ENCODE data around the gene PLEKHB1. TPM values are rescaled to one million over a fixed set of nuclear protein-coding genes. Genes with fewer than 3 reads are reported as not detected.
"Not testable (repeated sequence)": the region's sequence is repeated elsewhere in the genome, so short reads cannot be mapped to it uniquely, and the experiment has no call there.

PLEKHB1 gene
- total RNA-seq, 3 donors from 2014 or later, result 3.1 to 3.7 (median 3.4) TPM

- no peaks in the 10 kb centered on the region for H3K27me3 Mint-ChIP-seq (ENCODE audit: low read depth)
- no peaks in the 10 kb centered on the region for H3K9me3 Mint-ChIP-seq
- H3K36me3 Mint-ChIP-seq (ENCODE audit: insufficient read depth), result peaks cover 9% of the 10 kb centered on the region
- H3K4me1 Mint-ChIP-seq (ENCODE audit: low read depth), result peaks cover 4% of the 10 kb centered on the region
- DNase-seq, result no peak
- no peak overlapping the region for H3K4me3 Mint-ChIP-seq
- ATAC-seq, result no peak
These were observed 7.6 kb downstream of the PLEKHB1 start for GRCh38 chr11:73653996-73654395.

GRCh38 chr11:73654482-73655021 is 8.2 kb downstream of the PLEKHB1 start:
- Mint-ChIP-seq H3K4me3 (no peak overlapping the region), H3K27me3 (ENCODE audit: low read depth) (no peaks in the 10 kb centered on the region), H3K36me3 (ENCODE audit: insufficient read depth) (peaks cover 9% of the 10 kb centered on the region), H3K4me1 (ENCODE audit: low read depth) (no peaks in the 10 kb centered on the region), H3K9me3 (no peaks in the 10 kb centered on the region)
- no peak for DNase-seq
- ATAC-seq, result no peak

DNA sequence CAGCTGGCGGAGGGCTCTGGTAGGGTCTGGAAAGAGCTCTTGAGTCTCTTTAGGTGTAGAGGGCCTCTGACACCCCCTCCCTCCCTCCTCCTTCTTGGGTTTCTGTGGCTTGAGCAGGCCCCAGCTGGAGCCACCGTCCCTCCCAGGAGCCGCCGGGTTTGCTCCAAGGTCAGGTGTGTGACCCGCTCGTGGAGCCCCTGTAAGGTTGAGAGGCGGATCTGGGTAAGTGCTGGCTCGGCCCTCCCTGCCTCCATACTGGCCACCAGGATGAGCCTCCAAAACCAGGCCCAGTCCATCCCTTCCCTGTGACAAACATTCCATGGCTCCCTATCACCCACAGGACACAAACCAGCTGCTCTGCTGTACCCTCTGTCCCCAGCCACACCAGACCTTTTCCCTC is 9.3 kb downstream of the PLEKHB1 start:
- H3K36me3 Mint-ChIP-seq (ENCODE audit: insufficient read depth), result peaks cover 9% of the 10 kb centered on the region
- H3K27me3 Mint-ChIP-seq (ENCODE audit: low read depth), result no peaks in the 10 kb centered on the region
- H3K9me3 Mint-ChIP-seq, result no peaks in the 10 kb centered on the region
- no peak for DNase-seq
- no peak overlapping the region for H3K4me3 Mint-ChIP-seq
- peaks cover under 1% of the 10 kb centered on the region for H3K4me1 Mint-ChIP-seq (ENCODE audit: low read depth)
- no peak for ATAC-seq

- Mint-ChIP-seq H3K4me1 (ENCODE audit: low read depth) (peaks cover 6% of the 10 kb centered on the region), H3K27me3 (ENCODE audit: low read depth) (no peaks in the 10 kb centered on the region), H3K4me3 (no peak overlapping the region), H3K9me3 (no peaks in the 10 kb centered on the region), H3K36me3 (ENCODE audit: insufficient read depth) (peaks cover 9% of the 10 kb centered on the region)
- DNase-seq, result no peak
- no peak for ATAC-seq
These were observed 10.6 kb downstream of the PLEKHB1 start for GRCh38 chr11:73656985-73657384.

- no peak for ATAC-seq
- Mint-ChIP-seq H3K9me3 (no peaks in the 10 kb centered on the region), H3K27me3 (ENCODE audit: low read depth) (no peaks in the 10 kb centered on the region), H3K4me3 (no peak overlapping the region), H3K36me3 (ENCODE audit: insufficient read depth) (no peaks in the 10 kb centered on the region), H3K4me1 (ENCODE audit: low read depth) (peaks cover 14% of the 10 kb centered on the region)
- no peak for DNase-seq
These were observed 13.6 kb downstream of the PLEKHB1 start for GRCh38 chr11:73659961-73660360.

GRCh38 chr11:73660497-73661034 is 14.2 kb downstream of the PLEKHB1 start:
- H3K9me3 Mint-ChIP-seq, result no peaks in the 10 kb centered on the region
- H3K27me3 Mint-ChIP-seq (ENCODE audit: low read depth), result no peaks in the 10 kb centered on the region
- H3K4me1 Mint-ChIP-seq (ENCODE audit: low read depth), result peaks cover 14% of the 10 kb centered on the region

GRCh38 chr11:73661035-73661628 is 14.8 kb downstream of the PLEKHB1 start:
- peak; percentile 96 to 97 for ATAC-seq
- no peaks in the 10 kb centered on the region for H3K27me3 Mint-ChIP-seq (ENCODE audit: low read depth)
- peak overlapping the region; percentile 37 for H3K4me3 Mint-ChIP-seq
- no peaks in the 10 kb centered on the region for H3K36me3 Mint-ChIP-seq (ENCODE audit: insufficient read depth)
- H3K4me1 Mint-ChIP-seq (ENCODE audit: low read depth), result peaks cover 14% of the 10 kb centered on the region
- peak; percentile 88 for DNase-seq
- no peaks in the 10 kb centered on the region for H3K9me3 Mint-ChIP-seq

More at GRCh38 chr11:73660497-73661034, 14.2 kb downstream of the PLEKHB1 start:
- Mint-ChIP-seq H3K4me3 (peak overlapping the region; percentile 37), H3K36me3 (ENCODE audit: insufficient read depth) (no peaks in the 10 kb centered on the region)
- ATAC-seq (peak; percentile 5 to 24), DNase-seq (no peak)

DNA sequence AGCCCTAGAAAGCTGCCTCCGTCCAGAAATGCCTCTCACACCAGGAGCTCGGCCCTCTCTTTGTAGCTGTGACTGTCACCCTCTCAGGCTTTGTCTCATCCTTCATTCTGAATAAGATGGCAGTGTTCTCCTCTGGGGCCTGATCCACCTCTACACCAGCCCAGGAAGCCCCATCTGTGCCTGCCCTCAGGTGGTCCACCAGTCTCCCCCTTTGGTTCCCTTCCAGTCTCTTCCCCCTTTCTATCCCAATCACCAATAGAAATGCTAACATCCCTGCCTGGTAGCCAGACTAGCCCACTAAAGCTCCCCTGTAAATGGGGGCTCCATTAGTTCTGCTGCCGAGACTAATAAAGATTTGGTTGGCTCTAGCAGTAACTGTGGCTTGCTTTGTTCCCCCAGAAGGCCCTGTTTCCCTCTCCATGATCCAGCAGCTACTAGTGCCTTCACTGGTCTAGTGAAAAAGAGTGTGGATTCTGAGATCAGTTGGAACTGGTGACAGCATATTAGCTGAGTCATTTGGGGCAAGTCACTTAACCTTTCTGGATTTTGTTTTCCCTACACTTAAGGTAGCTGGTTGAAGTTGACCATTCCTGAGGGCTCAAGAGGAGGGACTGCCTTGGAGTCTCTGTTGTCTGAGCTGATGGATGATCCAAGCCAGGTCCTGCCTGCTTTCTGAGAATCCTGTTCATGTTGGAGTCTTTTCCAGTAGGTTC is 16.2 kb downstream of the PLEKHB1 start:
- Mint-ChIP-seq H3K27me3 (ENCODE audit: low read depth) (no peaks in the 10 kb centered on the region), H3K4me1 (ENCODE audit: low read depth) (peaks cover 14% of the 10 kb centered on the region)
- ATAC-seq, result no peak

GRCh38 chr11:73663604-73664495 is 17.5 kb downstream of the PLEKHB1 start:
- ATAC-seq, result no peak
- Mint-ChIP-seq H3K9me3 (no peaks in the 10 kb centered on the region), H3K4me3 (no peak overlapping the region), H3K36me3 (ENCODE audit: insufficient read depth) (no peaks in the 10 kb centered on the region), H3K4me1 (ENCODE audit: low read depth) (peaks cover 14% of the 10 kb centered on the region), H3K27me3 (ENCODE audit: low read depth) (no peaks in the 10 kb centered on the region)
- DNase-seq, result no peak

More for the DNA sequence above, 16.2 kb downstream of the PLEKHB1 start:
- Mint-ChIP-seq H3K9me3 (no peaks in the 10 kb centered on the region), H3K4me3 (no peak overlapping the region), H3K36me3 (ENCODE audit: insufficient read depth) (no peaks in the 10 kb centered on the region)
- DNase-seq, result no peak

- no peak overlapping the region for H3K4me3 Mint-ChIP-seq
- no peaks in the 10 kb centered on the region for H3K27me3 Mint-ChIP-seq (ENCODE audit: low read depth)
- H3K4me1 Mint-ChIP-seq (ENCODE audit: low read depth), result peaks cover 14% of the 10 kb centered on the region
- DNase-seq, result no peak
- H3K36me3 Mint-ChIP-seq (ENCODE audit: insufficient read depth), result no peaks in the 10 kb centered on the region
- no peaks in the 10 kb centered on the region for H3K9me3 Mint-ChIP-seq
- ATAC-seq, result no peak
These were observed 18.5 kb downstream of the PLEKHB1 start for GRCh38 chr11:73664877-73665276.

DNA sequence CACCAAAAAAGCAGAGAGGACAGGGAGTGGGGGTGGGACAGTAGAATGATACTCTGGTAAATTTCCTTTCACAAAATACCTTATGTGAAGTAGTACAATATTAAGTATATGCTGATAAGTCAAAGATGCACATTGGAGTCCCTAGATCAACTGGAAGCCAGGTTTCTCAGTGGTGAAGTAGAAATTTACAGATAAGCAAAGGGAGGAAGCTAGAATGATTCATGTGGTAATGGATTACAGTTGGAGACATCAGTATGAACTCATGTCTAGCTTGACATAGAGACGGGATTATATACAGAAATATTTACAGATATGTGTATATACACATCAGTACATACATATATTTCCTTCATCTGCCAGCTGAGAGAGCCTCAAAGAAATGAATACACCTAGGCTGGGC is 21.5 kb downstream of the PLEKHB1 start:
- Mint-ChIP-seq H3K36me3 (ENCODE audit: insufficient read depth) (no peaks in the 10 kb centered on the region), H3K9me3 (no peaks in the 10 kb centered on the region)
- no peak for ATAC-seq

GRCh38 chr11:73670808-73671207 is 24.4 kb downstream of the PLEKHB1 start:
- Mint-ChIP-seq H3K4me3 (no peak overlapping the region), H3K4me1 (ENCODE audit: low read depth) (no peaks in the 10 kb centered on the region), H3K36me3 (ENCODE audit: insufficient read depth) (peaks cover 2% of the 10 kb centered on the region), H3K27me3 (ENCODE audit: low read depth) (no peaks in the 10 kb centered on the region), H3K9me3 (no peaks in the 10 kb centered on the region)
- ATAC-seq (no peak), DNase-seq (no peak)

More for the DNA sequence above, 21.5 kb downstream of the PLEKHB1 start:
- H3K4me1 Mint-ChIP-seq (ENCODE audit: low read depth), result peaks cover 9% of the 10 kb centered on the region
- no peaks in the 10 kb centered on the region for H3K27me3 Mint-ChIP-seq (ENCODE audit: low read depth)
- DNase-seq, result no peak
- H3K4me3 Mint-ChIP-seq, result no peak overlapping the region

GRCh38 chr11:73671701-73672100 is 25.3 kb downstream of the PLEKHB1 start:
- no peak for DNase-seq
- ATAC-seq, result no peak
- Mint-ChIP-seq H3K4me3 (no peak overlapping the region), H3K36me3 (ENCODE audit: insufficient read depth) (peaks cover 2% of the 10 kb centered on the region), H3K27me3 (ENCODE audit: low read depth) (no peaks in the 10 kb centered on the region), H3K9me3 (no peaks in the 10 kb centered on the region), H3K4me1 (ENCODE audit: low read depth) (no peaks in the 10 kb centered on the region)

GRCh38 chr11:73676552-73676951 is 30.2 kb downstream of the PLEKHB1 start:
- not testable (repeated sequence) for H3K9me3 Mint-ChIP-seq; ATAC-seq; H3K4me1 Mint-ChIP-seq (ENCODE audit: low read depth); H3K4me3 Mint-ChIP-seq; DNase-seq; H3K27me3 Mint-ChIP-seq (ENCODE audit: low read depth)
- H3K36me3 Mint-ChIP-seq (ENCODE audit: insufficient read depth), result peaks cover 13% of the 10 kb centered on the region
